NOMO-1 (cell line): ENCODE data around the gene RAB7A.
"Not testable (repeated sequence)": the region's sequence is repeated elsewhere in the genome, so short reads cannot be mapped to it uniquely, and the experiment has no call there.

Experiments used
- DNase-seq, 2 experiments: peaks; one replicate each; lab custom pipeline; 2025; ENCODE audit not compliant: unreplicated experiment in 2 of 2; lab: John Stamatoyannopoulos, UW

The RAB7A gene

DNA sequence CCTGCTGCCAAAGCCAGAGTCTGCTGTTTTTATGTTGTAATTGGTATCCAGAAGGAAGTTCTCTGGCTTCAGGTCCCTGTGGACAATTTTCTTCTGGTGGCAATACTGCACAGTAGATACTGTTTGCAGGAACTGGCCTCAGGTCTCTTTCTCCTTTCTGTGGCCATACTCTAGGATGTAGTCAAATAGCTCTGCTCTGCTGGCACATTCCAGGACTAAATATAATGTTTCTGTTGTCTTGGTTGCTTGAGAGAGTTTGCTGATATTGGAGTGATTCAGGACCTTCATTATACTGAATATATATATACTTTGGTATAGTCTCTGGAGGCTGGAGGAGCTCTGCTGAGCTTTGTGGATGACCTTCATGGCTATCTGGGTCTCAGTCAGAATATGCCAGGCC lies 23.1 kb downstream of the RAB7A start:
- DNase-seq: no peak

DNA sequence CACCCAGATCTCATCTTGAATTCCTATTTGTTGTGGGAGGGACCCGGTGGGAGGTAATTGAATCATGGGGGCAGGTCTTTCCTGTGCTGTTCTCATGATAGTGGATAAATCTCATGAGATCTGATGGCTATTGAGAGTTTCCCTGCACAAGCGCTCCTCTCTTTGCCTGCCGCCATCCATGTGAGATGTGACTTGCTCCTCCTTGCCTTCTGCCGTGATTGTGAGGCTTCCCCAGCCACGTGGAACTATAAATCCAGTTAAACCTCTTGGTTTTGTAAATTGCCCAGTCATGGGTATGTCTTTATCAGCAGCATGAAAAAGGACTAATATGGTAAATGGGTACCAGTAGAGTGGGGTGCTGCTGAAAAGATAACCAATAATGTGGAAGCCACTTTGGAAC lies 23.6 kb downstream of the RAB7A start:
- not testable (repeated sequence) for DNase-seq

DNA sequence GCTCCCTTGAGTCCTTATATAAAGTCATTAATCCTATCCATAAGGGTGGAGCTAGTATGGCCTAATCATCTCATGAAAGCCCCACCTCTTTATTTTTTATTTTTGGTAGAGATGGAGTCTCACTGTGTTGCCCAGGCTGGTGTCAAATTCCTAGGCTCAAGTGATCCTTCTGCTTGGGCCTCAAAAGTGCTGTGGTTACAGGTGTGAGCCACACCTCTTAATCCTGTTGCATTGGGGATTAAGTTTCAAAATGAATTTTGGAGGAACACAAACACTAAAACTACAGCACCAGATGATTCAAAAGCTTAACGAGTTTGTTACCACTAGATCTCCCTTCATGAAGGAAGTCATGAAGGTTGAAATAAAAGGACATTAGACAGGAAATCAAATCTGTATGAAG lies 27.7 kb downstream of the RAB7A start:
- no peak for DNase-seq

GRCh38 chr3:128760042-128760441 lies 34.1 kb downstream of the RAB7A start:
- DNase-seq: no peak

- DNase-seq: no peak
These were observed 34.9 kb downstream of the RAB7A start for GRCh38 chr3:128760881-128761280.

GRCh38 chr3:128761392-128761791 lies 35.4 kb downstream of the RAB7A start:
- DNase-seq: no peak

DNA sequence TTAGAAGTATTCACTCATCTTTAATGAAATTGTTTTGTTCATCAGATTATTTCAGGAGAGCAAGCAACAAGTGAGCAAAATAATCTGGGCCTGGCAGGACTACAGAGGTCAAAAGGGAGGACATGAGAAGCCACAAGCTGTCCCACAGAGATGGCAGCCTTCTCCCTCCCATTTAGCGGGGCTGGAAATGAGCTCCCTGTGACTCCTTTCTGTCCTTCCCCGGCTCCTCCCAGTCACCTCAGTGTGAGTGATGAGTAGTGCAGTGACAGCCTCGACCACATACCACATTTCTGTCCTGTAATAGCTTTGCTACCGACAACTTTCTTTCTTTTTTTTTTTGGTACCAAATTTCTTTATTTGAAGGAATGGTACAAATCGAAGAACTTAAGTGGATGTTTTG lies 38.0 kb downstream of the RAB7A start:
- DNase-seq: no peak

- no peak for DNase-seq
These were observed 38.9 kb downstream of the RAB7A start for GRCh38 chr3:128764863-128765262.

DNA sequence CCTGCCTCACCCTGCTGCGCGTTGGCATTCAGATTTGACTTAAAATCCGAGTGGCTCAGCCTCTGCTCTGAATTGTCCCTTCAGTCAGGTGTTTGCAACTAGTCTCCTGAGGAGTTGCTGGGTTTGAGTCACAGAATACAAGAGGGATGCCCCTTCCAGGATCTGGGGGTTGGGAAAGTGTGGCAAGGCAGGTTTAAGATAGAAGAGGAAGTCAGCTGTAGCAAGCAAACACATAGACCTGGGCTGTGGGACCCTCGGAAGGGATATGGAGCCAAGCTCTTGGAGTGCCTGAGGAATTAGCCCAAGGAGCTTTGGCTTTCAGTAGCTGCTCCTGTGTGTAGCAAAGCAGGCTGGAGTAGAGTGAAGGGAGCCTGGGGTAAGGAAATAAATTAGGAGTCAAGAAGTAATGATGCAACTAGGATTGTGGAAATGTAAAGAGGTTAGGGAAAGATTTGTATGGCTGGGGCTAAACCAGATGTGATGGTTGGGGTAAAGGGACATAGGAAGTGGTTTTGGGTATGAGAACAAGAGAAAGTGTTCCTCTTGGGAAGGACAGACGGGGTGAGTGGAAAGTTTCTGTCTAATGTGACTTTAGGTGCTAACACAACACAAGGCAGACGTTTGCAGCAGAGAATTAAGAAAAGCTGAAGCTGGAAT lies 41.2 kb downstream of the RAB7A start:
- no peak for DNase-seq

GRCh38 chr3:128768471-128768870 lies 42.5 kb downstream of the RAB7A start:
- DNase-seq: no peak

DNA sequence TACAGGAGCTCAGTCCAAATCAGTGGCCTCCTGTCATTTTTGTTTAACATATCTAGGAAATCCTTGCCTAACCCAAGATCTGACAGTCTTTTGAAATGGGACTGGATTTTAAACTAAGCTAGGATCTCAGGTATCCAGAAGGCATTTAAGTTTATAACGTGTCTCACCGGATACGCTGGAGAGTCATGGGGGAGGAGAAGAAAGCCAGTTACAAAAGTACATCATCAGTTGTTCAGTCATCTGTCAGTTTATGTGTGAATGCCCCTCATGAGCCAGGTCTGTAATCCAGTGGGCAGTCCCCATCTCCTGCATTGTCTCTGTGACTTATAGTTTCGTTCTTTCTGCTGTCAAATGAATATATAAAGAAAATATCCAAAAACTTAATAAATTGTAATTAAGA lies 44.4 kb downstream of the RAB7A start:
- DNase-seq: no peak

GRCh38 chr3:128773189-128773588 lies 47.2 kb downstream of the RAB7A start:
- not testable (repeated sequence) for DNase-seq

DNA sequence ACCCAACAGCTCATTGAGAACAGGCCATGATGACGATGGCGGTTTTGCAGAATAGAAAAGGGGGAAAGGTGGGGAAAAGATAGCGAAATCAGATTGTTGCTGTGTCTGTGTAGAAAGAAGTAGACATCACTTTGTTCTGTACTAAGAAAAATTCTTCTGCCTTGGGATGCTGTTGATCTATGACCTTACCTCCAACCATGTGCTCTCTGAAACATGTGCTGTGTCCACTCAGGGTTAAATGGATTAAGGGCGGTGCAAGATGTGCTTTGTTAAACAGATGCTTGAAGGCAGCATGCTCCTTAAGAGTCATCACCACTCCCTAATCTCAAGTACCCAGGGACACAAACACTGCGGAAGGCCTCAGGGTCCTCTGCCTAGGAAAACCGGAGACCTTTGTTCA lies 47.6 kb downstream of the RAB7A start:
- not testable (repeated sequence) for DNase-seq

- no peak for DNase-seq
These were observed 49.3 kb downstream of the RAB7A start for GRCh38 chr3:128775241-128775640.

DNA sequence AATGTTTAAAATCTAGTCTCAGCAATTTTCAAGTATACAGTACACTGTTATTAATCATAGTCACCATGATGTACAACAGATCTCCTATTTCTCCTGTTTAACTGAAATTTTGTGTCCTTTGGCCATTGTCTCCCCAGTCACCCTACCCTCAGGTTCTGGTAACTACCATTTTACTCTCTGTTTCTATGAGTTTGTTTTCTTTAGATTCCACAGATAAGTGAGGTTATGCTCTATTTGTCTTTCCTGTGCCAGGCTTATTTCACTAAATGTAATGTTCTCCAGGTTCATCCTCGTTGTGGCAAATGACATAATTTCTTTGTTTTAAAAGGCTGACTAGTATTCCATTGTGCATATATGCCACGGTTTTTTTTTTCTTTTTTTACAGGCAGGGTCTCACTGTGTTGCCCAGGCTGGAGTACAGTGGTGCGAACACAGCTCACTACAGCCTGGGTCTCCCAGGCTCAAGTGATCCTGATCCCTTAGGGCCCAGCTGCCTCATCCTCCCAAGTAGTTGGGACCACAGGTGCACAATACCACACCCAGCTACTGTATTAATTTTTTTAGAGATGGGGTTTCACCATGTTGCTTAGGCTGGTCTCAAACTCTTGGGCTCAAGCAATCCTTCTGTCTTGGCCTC lies 50.0 kb downstream of the RAB7A start:
- no peak for DNase-seq

- no peak for DNase-seq
These were observed 54.3 kb downstream of the RAB7A start for GRCh38 chr3:128780101-128780837.

- no peak for DNase-seq
These were observed 55.2 kb downstream of the RAB7A start for GRCh38 chr3:128781164-128781563.

DNA sequence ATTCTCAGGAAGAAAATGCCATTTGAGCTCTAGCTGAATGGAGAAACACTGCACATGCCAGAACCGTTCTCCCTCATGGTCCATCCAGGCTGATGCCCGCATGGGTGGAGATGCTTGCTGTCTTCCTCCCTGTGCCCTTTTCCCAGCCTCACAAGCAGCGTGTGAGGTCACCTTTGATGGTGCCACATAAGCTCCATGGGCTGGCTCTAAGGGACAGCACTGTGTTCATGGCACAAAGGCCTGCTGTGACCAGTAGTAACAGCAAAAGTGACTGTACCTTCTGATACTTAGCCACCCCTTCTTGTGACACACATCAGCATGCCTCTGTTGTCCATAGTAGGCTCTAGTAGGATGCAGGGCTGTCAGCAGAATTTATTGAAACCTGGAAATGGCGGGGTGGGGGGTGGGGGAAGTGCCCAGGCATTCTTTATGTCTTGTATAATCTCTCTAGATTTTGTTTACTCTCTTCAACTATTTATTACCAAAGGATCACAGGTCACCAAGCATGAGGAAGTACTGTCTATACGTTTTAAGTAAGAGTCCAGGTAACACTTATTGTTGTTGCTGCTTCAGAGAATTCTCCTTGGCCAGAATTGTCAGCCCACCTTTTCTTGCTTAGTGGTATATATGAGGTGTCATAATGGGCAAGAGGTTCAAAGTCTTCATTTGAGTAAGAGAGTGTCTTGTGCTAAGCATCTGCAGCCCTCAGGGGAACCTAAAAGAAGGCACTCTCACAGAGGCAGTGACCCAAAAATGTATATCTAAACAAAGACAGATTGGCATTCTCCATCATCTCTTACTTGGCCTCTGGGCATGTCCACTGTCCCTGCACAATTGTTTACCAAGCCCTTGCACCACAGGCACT lies 56.5 kb downstream of the RAB7A start:
- DNase-seq: no peak

GRCh38 chr3:128783774-128784173 lies 57.8 kb downstream of the RAB7A start:
- no peak for DNase-seq

DNA sequence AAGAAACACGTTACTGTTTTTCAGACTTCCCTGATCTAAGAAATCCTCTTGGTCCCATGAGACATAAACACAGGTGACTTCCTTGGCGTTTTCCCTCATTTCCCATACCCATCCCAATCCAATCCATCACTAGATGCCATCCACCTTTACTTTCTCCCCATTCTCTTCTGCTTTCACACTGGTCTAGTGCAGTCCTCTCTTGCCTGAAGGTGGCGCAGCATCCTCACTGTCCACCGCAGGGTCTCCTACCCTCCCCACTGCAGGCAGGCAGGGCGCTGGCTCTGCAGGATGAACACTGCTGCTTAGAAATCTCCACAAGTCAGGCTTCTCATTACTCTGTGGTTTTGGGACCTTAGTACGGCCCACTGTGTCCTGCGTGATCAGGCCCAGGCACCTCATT lies 58.2 kb downstream of the RAB7A start:
- peak; percentile 41 to 68 for DNase-seq

GRCh38 chr3:128784843-128785242 lies 58.9 kb downstream of the RAB7A start:
- DNase-seq: no peak
